Measurements from ENCODE around the gene TUFT1.
"Not testable (repeated sequence)": the region's sequence is repeated elsewhere in the genome, so short reads cannot be mapped to it uniquely, and the experiment has no call there.

TUFT1 gene

DNA sequence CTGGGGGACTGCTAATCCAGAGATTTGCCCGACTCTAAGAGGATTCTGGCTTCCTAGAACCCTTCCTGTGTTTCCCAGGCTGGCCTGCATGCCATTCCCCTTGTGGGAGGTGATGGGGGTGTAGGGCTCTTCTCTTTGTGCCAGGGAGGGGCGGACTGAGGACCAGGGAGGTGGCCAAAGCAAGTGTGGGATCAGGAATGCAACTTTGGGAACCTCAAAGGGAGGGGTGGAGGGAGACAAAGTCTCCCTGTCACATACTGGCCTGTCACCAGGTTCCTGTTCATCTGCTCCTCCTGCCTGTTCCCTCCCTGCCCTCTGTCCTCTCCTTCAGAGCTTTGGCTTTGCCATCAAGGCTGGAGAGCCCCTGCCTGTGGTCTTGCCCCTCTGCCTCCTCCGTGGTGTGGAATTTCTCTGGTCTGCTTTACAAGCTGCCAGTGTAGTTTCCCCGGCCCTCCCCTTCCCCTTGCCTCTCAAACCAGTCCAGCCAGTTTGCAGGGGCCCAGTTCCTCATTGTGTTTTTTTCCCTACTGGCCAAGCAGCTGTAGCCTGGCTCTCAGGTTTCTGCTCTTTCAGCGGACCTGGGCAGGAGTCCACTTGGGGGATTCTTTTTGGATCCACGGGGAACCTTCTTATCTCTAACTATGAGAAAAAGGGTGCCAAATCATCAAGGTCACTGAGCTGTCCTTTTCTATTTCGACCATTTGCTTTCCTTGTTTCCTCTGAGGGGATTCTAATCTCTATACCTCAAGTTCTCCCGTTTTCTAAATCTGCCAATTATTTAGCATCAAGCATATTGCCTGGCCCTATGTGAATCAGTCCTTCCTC, 27.1 kb upstream of the TUFT1 start:
- DNase-seq, result no peak

DNA sequence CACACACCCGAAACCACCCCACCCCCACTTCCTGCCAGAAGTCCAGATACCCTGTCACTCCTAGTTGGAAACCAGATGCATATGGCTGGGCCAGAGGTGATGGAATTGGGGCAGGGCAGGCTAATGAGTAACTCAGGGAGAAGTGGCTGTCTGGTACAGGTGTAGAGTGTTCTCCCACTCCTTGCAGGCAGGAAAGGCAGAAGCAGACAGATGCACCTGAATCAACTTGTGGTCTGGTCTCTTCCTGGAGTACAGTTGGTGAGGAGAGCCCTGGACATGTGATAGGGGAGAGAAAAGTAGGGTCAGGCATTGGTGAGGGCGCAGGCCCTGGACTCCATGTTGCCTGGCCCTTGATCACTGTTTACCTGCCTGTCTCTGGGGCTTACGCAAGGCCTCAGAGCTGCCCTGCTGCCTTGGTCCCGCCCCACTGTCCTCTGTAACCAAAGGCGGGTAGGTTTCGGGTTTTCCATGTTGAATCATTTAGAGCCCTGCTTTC, 26.4 kb upstream of the TUFT1 start:
- DNase-seq, result no peak

GRCh38 chr1:151514366-151514765, 25.7 kb upstream of the TUFT1 start:
- no peak for DNase-seq

DNA sequence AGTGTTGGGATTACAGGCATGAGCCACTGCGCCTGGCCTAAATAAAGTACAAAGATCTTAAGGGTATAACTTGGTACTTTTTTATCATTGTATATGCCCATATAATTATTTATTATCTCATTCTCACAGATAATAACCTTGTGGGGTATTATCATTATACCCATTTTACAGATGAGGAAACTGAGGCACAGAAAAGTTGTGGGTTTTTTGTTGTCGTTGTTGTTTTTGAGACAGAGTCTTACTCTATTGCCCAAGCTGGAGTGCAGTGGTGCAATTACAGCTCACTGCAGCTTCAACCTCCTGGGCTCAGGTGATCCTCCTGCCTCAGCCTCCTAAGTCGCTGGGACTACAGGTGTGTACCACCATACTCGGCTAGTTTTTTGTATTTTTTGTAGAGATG, 24.8 kb upstream of the TUFT1 start:
- DNase-seq, result no peak

GRCh38 chr1:151516031-151516511, 24.0 kb upstream of the TUFT1 start:
- no peak for DNase-seq

DNA sequence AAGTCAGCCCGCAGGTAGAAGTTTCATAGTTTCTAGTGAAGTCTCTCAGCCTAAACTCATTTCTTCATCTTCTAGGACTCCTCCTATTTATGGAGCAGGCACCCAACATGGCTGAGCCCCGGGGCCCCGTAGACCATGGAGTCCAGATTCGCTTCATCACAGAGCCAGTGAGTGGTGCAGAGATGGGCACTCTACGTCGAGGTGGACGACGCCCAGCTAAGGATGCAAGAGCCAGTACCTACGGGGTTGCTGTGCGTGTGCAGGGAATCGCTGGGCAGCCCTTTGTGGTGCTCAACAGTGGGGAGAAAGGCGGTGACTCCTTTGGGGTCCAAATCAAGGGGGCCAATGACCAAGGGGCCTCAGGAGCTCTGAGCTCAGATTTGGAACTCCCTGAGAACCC, 21.7 kb upstream of the TUFT1 start:
- no peak for DNase-seq

- DNase-seq, result no peak
Observed at GRCh38 chr1:151518936-151519335, 21.2 kb upstream of the TUFT1 start.

GRCh38 chr1:151519667-151520066, 20.4 kb upstream of the TUFT1 start:
- DNase-seq, result no peak

DNA sequence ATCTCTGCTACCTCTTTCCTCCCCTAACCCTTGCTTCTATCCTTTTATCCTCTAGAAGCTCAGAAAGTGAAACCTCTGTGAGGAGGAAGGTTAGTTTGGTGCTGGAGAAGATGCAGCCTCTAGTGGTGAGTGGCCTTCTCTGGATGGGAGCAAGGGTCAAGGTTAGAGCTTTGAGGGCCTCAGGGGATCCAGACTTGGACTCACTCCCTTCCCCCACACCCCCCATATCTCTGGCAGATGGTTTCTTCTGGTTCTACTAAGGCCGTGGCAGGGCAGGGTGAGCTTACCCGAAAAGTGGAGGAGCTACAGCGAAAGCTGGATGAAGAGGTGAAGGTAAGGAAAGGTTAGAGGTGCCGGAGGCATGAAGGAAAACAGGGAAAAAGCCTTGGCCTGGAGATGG, 19.8 kb upstream of the TUFT1 start:
- DNase-seq, result no peak

DNA sequence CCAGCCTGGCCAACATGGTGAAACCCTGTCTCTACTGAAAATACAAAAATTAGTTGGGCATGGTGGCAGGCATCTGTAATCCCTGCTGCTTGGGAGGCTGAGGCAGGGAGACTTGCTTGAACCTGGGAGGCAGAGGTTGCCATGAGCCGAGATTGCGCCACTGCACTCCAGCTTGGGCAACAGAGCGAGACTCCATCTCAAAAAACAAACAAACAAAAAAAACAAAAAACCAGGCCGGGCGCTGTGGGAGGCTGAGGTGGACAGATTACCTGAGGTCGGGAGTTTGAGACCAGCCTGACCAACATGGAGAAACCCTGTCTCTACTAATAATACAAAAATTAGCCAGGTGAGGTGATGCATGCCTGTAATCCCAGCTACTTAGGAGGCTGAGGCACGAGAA, 17.7 kb upstream of the TUFT1 start:
- not testable (repeated sequence) for DNase-seq

DNA sequence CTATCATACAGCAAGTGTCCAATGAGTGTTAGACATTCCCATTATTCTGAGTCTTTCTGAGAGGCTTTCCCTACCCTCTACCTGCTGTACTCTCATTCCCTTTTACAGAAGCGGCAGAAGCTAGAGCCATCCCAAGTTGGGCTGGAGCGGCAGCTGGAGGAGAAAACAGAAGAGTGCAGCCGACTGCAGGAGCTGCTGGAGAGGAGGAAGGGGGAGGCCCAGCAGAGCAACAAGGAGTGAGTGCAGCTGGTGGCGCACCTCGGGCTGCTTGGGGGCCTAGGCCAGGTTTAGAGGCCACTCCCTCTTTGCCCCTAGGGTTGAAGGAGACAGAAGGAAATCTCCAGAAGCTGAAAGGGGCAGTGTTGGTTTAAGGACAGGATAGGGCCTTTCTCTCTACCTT, 16.8 kb upstream of the TUFT1 start:
- DNase-seq, result no peak

GRCh38 chr1:151524736-151525135, 15.4 kb upstream of the TUFT1 start:
- no peak for DNase-seq

- DNase-seq, result no peak
Observed at GRCh38 chr1:151526735-151527525, 13.2 kb upstream of the TUFT1 start.

DNA sequence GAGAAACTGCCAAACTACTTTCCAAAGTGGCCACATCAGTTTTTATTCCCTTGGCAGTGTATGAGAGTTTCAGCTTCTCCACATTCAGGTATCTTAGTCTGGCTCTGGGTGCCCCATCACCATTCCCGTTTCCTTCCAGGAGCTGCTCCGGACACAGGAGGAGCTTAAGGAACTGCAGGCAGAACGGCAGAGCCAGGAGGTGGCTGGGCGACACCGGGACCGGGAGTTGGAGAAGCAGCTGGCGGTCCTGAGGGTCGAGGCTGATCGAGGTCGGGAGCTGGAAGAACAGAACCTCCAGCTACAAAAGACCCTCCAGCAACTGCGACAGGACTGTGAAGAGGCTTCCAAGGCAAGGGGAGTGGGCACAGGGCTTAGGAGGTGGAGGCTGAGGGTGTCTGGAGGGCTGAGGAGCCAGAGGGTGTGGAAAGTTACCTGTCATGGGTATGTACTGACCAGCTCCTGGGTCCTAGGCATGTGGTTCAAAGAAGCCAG, 10.9 kb upstream of the TUFT1 start:
- no peak for DNase-seq

- DNase-seq, result no peak
Observed at GRCh38 chr1:151529781-151530180, 10.3 kb upstream of the TUFT1 start.

- no peak for DNase-seq
Observed at GRCh38 chr1:151530461-151530860, 9.6 kb upstream of the TUFT1 start.

DNA sequence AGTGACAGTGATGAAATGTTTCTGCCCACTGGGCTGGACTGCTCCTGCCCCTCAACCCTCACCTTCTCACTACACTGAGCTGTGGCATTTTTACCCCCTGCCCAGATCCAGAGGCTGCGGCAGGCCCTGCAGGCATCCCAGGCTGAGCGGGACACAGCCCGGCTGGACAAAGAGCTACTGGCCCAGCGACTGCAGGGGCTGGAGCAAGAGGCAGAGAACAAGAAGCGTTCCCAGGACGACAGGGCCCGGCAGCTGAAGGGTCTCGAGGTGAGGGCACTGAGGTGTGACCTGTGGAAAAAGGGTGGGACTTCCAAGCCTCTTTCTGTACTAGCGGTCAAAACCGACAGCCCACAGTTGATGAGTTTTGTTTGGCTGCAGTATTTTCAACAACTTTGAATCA, 6.2 kb upstream of the TUFT1 start:
- DNase-seq, result no peak

GRCh38 chr1:151534662-151535278, 5.3 kb upstream of the TUFT1 start:
- peak; percentile 66 for DNase-seq

DNA sequence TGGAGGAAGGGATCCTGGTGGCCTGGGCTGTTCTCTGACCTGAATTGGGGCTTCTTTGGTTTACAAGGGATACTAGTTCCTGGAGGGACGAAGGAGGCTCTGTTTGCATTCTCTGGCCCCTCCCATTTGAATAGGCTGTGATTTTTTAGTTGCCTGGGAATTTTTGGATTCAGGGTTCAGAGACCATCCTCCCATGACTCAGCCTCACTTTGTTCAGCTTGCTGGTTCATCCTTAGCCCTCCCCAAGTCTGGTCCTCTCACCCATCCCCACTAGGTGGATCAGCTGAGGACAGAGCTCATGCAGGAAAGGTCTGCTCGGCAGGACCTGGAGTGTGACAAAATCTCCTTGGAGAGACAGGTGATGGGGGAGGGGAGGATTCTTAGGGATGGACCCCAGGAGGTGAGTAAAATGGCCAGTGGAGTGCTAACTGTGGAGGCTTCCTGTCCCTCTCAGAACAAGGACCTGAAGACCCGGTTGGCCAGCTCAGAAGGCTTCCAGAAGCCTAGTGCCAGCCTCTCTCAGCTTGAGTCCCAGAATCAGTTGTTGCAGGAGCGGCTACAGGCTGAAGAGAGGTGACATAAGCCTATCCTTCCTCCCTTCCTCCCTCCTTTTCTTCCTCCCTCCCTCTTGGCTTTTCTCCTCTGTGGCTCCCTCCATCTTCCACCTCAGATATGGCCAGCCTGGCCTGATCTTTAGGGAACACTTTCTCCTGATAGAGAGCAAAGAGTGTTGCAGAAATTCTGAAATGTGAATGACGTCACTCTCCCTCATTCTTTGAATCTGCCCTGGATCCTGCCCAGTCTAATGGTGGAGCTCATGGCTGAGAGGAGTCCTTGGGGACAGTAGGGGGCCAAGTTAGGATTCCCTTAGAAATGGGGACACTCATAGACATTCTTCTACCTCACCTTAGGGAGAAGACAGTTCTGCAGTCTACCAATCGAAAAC, 4.5 kb upstream of the TUFT1 start:
- no peak for DNase-seq

- DNase-seq, result no peak
Observed at GRCh38 chr1:151536499-151536898, 3.6 kb upstream of the TUFT1 start.

- peak; percentile 61 for DNase-seq
Observed at GRCh38 chr1:151537112-151537511, 3.0 kb upstream of the TUFT1 start.
